ENCODE results near the gene TOP2B. TPM values are rescaled to one million over a fixed set of nuclear protein-coding genes. Genes with fewer than 3 reads are reported as not detected.

TOP2B gene
- total and polyA plus RNA-seq, 4 donors: 211 to 331 (median 254) TPM

DNA sequence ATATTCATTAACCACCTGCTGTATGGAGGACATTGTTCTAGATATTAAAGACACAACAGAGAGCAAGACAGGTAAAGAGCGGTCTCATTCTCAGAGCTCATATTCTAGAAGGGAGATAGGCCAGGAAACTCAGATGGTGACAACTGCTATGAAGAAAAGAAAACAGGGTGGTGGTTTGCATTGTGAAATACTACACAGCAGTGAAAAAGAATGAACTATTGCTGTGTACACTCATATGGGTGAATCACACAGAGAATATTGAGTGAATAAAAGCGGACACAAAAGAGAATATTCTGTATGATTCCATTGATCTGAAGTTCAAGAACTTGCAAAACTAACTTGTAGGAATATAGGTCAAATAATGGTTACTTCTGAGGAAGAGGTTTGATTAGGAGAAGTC lies 76.7 kb downstream of the TOP2B start:
- H3K27me3 ChIP-seq (ENCODE audit: control insufficient read depth, insufficient read depth, low read length): no peaks in the 10 kb centered on the region
- H3K4me1 ChIP-seq (ENCODE audit: control insufficient read depth, insufficient read depth, low read length): no peaks in the 10 kb centered on the region
- no peaks in the 10 kb centered on the region for H3K9me3 ChIP-seq (ENCODE audit: control insufficient read depth, insufficient read depth, low read length)
- 100% methylated on average over 2 of the region's 2 CpGs for WGBS (ENCODE audit: insufficient coverage)
- no peak for DNase-seq (ENCODE audit: low read depth in 4 of 6, low spot score in 6 of 6)
- H3K4me3 ChIP-seq (ENCODE audit: low read depth, low read length): no peak overlapping the region
- H3K36me3 ChIP-seq (ENCODE audit: control insufficient read depth, insufficient read depth, low read length): no peaks in the 10 kb centered on the region
- H3K27ac ChIP-seq (ENCODE audit: low read depth, low read length): no peak overlapping the region

GRCh38 chr3:25587526-25587925 lies 77.2 kb downstream of the TOP2B start:
- Histone ChIP-seq H3K4me3 (ENCODE audit: low read depth, low read length) (no peak overlapping the region), H3K27ac (ENCODE audit: low read depth, low read length) (no peak overlapping the region), H3K27me3 (ENCODE audit: control insufficient read depth, insufficient read depth, low read length) (no peaks in the 10 kb centered on the region), H3K9me3 (ENCODE audit: control insufficient read depth, insufficient read depth, low read length) (no peaks in the 10 kb centered on the region), H3K36me3 (ENCODE audit: control insufficient read depth, insufficient read depth, low read length) (no peaks in the 10 kb centered on the region), H3K4me1 (ENCODE audit: control insufficient read depth, insufficient read depth, low read length) (no peaks in the 10 kb centered on the region)
- no peak for DNase-seq (ENCODE audit: low read depth in 4 of 6, low spot score in 6 of 6)
- 67% methylated on average over 2 of the region's 5 CpGs for WGBS (ENCODE audit: insufficient coverage)

GRCh38 chr3:25587094-25587493 lies 77.6 kb downstream of the TOP2B start:
- no CpG with 5 or more reads among the region's 1 CpG for WGBS (ENCODE audit: insufficient coverage)
- peak in 1 of 6 donors; percentile 43 for DNase-seq (ENCODE audit: low read depth in 4 of 6, low spot score in 6 of 6)
- no peaks in the 10 kb centered on the region for H3K4me1 ChIP-seq (ENCODE audit: control insufficient read depth, insufficient read depth, low read length)
- H3K36me3 ChIP-seq (ENCODE audit: control insufficient read depth, insufficient read depth, low read length): no peaks in the 10 kb centered on the region
- peaks cover 1% of the 10 kb centered on the region for H3K9me3 ChIP-seq (ENCODE audit: control insufficient read depth, insufficient read depth, low read length)
- H3K4me3 ChIP-seq (ENCODE audit: low read depth, low read length): no peak overlapping the region
- no peaks in the 10 kb centered on the region for H3K27me3 ChIP-seq (ENCODE audit: control insufficient read depth, insufficient read depth, low read length)
- H3K27ac ChIP-seq (ENCODE audit: low read depth, low read length): no peak overlapping the region

- Histone ChIP-seq H3K27me3 (ENCODE audit: control insufficient read depth, insufficient read depth, low read length) (no peaks in the 10 kb centered on the region), H3K4me3 (ENCODE audit: low read depth, low read length) (no peak overlapping the region), H3K4me1 (ENCODE audit: control insufficient read depth, insufficient read depth, low read length) (no peaks in the 10 kb centered on the region), H3K9me3 (ENCODE audit: control insufficient read depth, insufficient read depth, low read length) (peaks cover 2% of the 10 kb centered on the region), H3K27ac (ENCODE audit: low read depth, low read length) (no peak overlapping the region), H3K36me3 (ENCODE audit: control insufficient read depth, insufficient read depth, low read length) (no peaks in the 10 kb centered on the region)
- DNase-seq (ENCODE audit: low read depth in 4 of 6, low spot score in 6 of 6): no peak
- WGBS (ENCODE audit: insufficient coverage): 83% methylated on average over 10 of the region's 11 CpGs
Measured at GRCh38 chr3:25586553-25586952, 78.2 kb downstream of the TOP2B start.

GRCh38 chr3:25586167-25586505 lies 78.6 kb downstream of the TOP2B start:
- Histone ChIP-seq H3K27me3 (ENCODE audit: control insufficient read depth, insufficient read depth, low read length) (no peaks in the 10 kb centered on the region), H3K4me3 (ENCODE audit: low read depth, low read length) (no peak overlapping the region), H3K4me1 (ENCODE audit: control insufficient read depth, insufficient read depth, low read length) (no peaks in the 10 kb centered on the region), H3K36me3 (ENCODE audit: control insufficient read depth, insufficient read depth, low read length) (peaks cover 3% of the 10 kb centered on the region), H3K9me3 (ENCODE audit: control insufficient read depth, insufficient read depth, low read length) (peaks cover 2% of the 10 kb centered on the region), H3K27ac (ENCODE audit: low read depth, low read length) (no peak overlapping the region)
- 93% methylated on average over 3 of the region's 6 CpGs for WGBS (ENCODE audit: insufficient coverage)
- DNase-seq (ENCODE audit: low read depth in 4 of 6, low spot score in 6 of 6): no peak

GRCh38 chr3:25585361-25586166 lies 79.1 kb downstream of the TOP2B start:
- H3K9me3 ChIP-seq (ENCODE audit: control insufficient read depth, insufficient read depth, low read length): peaks cover 2% of the 10 kb centered on the region
- H3K27me3 ChIP-seq (ENCODE audit: control insufficient read depth, insufficient read depth, low read length): no peaks in the 10 kb centered on the region
- no peak overlapping the region for H3K4me3 ChIP-seq (ENCODE audit: low read depth, low read length)
- H3K27ac ChIP-seq (ENCODE audit: low read depth, low read length): no peak overlapping the region
- 90% methylated on average over 14 of the region's 14 CpGs for WGBS (ENCODE audit: insufficient coverage)
- peaks cover 4% of the 10 kb centered on the region for H3K36me3 ChIP-seq (ENCODE audit: control insufficient read depth, insufficient read depth, low read length)
- DNase-seq (ENCODE audit: low read depth in 4 of 6, low spot score in 6 of 6): no peak
- no peaks in the 10 kb centered on the region for H3K4me1 ChIP-seq (ENCODE audit: control insufficient read depth, insufficient read depth, low read length)

DNA sequence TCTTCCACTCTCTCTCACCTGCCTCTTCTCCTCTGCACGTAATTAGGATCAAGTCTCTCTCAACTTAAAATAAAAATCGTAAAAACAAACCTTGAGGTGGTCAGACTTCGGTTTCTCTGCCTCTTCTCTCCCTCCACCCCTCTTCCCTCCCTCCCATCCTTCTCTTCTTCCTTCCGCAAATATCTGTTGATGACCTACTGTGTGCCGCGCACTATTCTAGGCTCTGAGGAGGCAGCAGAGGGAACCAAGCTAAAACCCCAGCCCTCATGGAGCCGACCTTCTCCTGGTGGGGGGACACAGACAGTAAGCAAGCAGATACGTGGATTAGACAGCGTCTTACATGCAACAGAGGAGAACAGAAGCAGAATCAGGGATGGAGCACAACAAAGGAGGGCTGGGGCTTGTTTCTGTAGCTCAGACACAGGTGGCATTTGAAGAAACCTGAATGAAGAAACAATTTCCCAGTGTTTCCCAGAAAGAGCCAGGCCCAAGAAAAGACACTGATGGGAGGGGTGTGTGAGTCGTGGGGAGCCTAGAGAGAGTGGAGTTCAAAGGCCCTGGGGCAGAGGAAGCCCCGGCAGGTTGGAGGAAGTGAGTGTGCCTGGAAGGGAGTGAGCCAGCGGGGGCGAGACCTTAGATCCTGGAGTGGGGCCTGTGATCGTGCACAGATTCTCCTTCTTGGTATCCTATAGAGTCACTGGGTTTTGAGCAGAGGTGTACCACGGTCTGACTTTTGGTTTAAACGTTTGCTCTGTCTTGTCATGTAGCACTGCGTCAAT lies 80.5 kb downstream of the TOP2B start:
- Histone ChIP-seq H3K36me3 (ENCODE audit: control insufficient read depth, insufficient read depth, low read length) (peaks cover 5% of the 10 kb centered on the region), H3K27ac (ENCODE audit: low read depth, low read length) (no peak overlapping the region), H3K27me3 (ENCODE audit: control insufficient read depth, insufficient read depth, low read length) (no peaks in the 10 kb centered on the region), H3K4me3 (ENCODE audit: low read depth, low read length) (no peak overlapping the region), H3K4me1 (ENCODE audit: control insufficient read depth, insufficient read depth, low read length) (no peaks in the 10 kb centered on the region), H3K9me3 (ENCODE audit: control insufficient read depth, insufficient read depth, low read length) (peaks cover 2% of the 10 kb centered on the region)
- 92% methylated on average over 17 of the region's 17 CpGs for WGBS (ENCODE audit: insufficient coverage)
- no peak for DNase-seq (ENCODE audit: low read depth in 4 of 6, low spot score in 6 of 6)

DNA sequence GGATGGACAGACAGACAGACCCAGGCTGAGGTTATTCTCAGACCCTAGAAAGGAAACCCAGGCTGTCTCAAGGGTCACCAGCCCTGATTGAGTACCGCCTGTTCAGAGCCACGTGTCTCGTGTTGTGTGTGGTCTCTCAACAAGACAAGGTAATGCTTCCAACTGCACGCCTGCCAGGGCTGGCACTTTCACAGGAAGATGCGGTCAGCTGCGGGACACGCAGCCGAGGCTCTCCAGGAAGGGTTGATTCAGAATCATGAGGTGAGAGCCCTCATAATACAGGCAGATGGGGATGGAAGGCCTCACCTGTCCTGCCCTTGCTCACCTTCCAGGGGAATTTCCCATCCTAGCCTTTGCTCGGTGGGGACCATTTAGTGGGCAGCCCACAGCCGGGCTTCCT lies 81.4 kb downstream of the TOP2B start:
- H3K36me3 ChIP-seq (ENCODE audit: control insufficient read depth, insufficient read depth, low read length): peaks cover 5% of the 10 kb centered on the region
- H3K27ac ChIP-seq (ENCODE audit: low read depth, low read length): no peak overlapping the region
- H3K27me3 ChIP-seq (ENCODE audit: control insufficient read depth, insufficient read depth, low read length): no peaks in the 10 kb centered on the region
- 95% methylated on average over 6 of the region's 10 CpGs for WGBS (ENCODE audit: insufficient coverage)
- DNase-seq (ENCODE audit: low read depth in 4 of 6, low spot score in 6 of 6): no peak
- H3K4me1 ChIP-seq (ENCODE audit: control insufficient read depth, insufficient read depth, low read length): no peaks in the 10 kb centered on the region
- H3K9me3 ChIP-seq (ENCODE audit: control insufficient read depth, insufficient read depth, low read length): peaks cover 2% of the 10 kb centered on the region
- H3K4me3 ChIP-seq (ENCODE audit: low read depth, low read length): no peak overlapping the region

GRCh38 chr3:25582242-25582641 lies 82.5 kb downstream of the TOP2B start:
- no peak for DNase-seq (ENCODE audit: low read depth in 4 of 6, low spot score in 6 of 6)
- no peak overlapping the region for H3K4me3 ChIP-seq (ENCODE audit: low read depth, low read length)
- H3K36me3 ChIP-seq (ENCODE audit: control insufficient read depth, insufficient read depth, low read length): peaks cover 5% of the 10 kb centered on the region
- no peak overlapping the region for H3K27ac ChIP-seq (ENCODE audit: low read depth, low read length)
- peaks cover 2% of the 10 kb centered on the region for H3K9me3 ChIP-seq (ENCODE audit: control insufficient read depth, insufficient read depth, low read length)
- WGBS (ENCODE audit: insufficient coverage): 90% methylated on average over 2 of the region's 2 CpGs
- H3K27me3 ChIP-seq (ENCODE audit: control insufficient read depth, insufficient read depth, low read length): no peaks in the 10 kb centered on the region
- no peaks in the 10 kb centered on the region for H3K4me1 ChIP-seq (ENCODE audit: control insufficient read depth, insufficient read depth, low read length)

DNA sequence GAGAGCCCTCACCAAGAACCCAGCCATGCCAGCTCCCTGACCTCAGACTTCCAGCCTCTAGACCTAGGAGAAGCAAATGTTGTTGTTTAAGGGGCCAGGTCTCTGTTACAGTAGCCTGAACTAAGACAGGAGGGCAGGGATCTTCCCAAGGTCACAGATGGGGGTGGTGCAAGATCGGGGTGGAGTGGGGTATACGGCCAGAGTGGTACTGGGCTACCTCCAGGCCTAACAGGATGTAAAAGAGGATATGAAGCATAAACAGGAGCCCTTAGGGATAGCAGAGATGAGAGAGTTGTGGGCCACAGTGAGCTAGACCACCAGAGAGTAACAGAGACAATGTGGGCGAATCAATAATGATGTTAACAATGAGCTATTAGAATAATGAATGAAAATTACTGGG lies 82.9 kb downstream of the TOP2B start:
- WGBS (ENCODE audit: insufficient coverage): 97% methylated on average over 2 of the region's 3 CpGs
- no peaks in the 10 kb centered on the region for H3K27me3 ChIP-seq (ENCODE audit: control insufficient read depth, insufficient read depth, low read length)
- no peak for DNase-seq (ENCODE audit: low read depth in 4 of 6, low spot score in 6 of 6)
- H3K4me1 ChIP-seq (ENCODE audit: control insufficient read depth, insufficient read depth, low read length): no peaks in the 10 kb centered on the region
- H3K27ac ChIP-seq (ENCODE audit: low read depth, low read length): no peak overlapping the region
- peaks cover 2% of the 10 kb centered on the region for H3K9me3 ChIP-seq (ENCODE audit: control insufficient read depth, insufficient read depth, low read length)
- H3K4me3 ChIP-seq (ENCODE audit: low read depth, low read length): no peak overlapping the region
- peaks cover 5% of the 10 kb centered on the region for H3K36me3 ChIP-seq (ENCODE audit: control insufficient read depth, insufficient read depth, low read length)

Measured in spinal cord (tissue), 10 donors.